Measurements from ENCODE around the gene CAPG. TPM values are rescaled to one million over a fixed set of nuclear protein-coding genes. Genes with fewer than 3 reads are reported as not detected.
A peak's percentile ranks its signal among the peaks of the same experiment; 100 is the strongest.

The CAPG gene
- total RNA-seq, 2 donors from 2014 or later, result 47.1 to 56.9 TPM

DNA sequence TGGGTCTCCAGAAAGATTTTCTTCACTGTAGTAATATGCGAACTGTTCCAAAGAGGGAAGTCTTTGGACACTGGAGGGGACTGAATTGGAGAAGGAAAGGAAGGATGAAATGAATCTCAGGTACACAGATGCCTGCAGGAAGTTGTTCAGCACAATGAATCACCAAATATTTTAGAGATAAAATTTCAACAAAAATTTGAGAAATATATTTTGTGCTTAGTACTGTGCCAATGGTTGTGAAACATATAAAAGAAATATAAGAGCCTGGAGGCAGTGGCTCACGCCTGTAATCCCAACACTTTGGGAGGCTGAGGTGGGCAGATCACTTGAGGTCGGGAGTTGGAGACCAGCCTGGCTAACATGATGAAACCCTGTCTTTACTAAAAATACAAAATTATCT is 52.4 kb downstream of the CAPG start:
- Histone ChIP-seq H3K4me3 (no peak overlapping the region), H3K4me1 (ENCODE audit: control insufficient read depth in 1 of 2, low read depth in 2 of 2) (peaks cover 13 to 30% of the 10 kb centered on the region in 2 donors), H3K27me3 (replicated peaks; ENCODE audit: insufficient read depth) (no peaks in the 10 kb centered on the region), H3K27ac (no peak overlapping the region), H3K9me3 (no peaks in the 10 kb centered on the region), H3K36me3 (peaks cover 16% of the 10 kb centered on the region)
- TF ChIP-seq, protein P1, sequence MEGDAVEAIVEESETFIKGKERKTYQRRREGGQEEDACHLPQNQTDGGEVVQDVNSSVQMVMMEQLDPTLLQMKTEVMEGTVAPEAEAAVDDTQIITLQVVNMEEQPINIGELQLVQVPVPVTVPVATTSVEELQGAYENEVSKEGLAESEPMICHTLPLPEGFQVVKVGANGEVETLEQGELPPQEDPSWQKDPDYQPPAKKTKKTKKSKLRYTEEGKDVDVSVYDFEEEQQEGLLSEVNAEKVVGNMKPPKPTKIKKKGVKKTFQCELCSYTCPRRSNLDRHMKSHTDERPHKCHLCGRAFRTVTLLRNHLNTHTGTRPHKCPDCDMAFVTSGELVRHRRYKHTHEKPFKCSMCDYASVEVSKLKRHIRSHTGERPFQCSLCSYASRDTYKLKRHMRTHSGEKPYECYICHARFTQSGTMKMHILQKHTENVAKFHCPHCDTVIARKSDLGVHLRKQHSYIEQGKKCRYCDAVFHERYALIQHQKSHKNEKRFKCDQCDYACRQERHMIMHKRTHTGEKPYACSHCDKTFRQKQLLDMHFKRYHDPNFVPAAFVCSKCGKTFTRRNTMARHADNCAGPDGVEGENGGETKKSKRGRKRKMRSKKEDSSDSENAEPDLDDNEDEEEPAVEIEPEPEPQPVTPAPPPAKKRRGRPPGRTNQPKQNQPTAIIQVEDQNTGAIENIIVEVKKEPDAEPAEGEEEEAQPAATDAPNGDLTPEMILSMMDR (IDR thresholded peaks at IDR 0.05), result no peak
- ATAC-seq (ENCODE audit: insufficient number of reproducible peaks, low FRiP score, low read depth) (no peak), DNase-seq (ENCODE audit: low spot score) (no peak)

DNA sequence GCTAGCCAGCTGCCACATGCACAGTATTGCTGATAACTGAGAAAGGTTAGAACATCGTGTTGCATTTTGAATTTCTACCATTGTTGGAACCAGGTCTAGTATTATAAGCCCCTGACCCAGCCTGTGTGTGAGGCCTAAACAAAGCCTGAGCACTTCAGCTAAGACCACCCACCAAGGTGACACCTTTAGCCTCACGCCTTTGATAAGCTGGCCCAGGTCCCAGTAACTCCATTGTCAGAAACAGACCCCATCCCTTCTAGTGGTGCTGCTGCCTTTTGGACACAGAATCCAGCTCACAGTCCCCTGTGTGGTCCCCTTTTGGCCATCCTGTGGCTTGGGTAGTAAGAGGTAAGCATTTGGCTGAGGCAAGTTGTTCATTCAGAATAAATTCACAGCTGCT is 54.0 kb downstream of the CAPG start:
- ATAC-seq (ENCODE audit: insufficient number of reproducible peaks, low FRiP score, low read depth) (no peak), DNase-seq (ENCODE audit: low spot score) (no peak)
- Histone ChIP-seq H3K27me3 (replicated peaks; ENCODE audit: insufficient read depth) (no peaks in the 10 kb centered on the region), H3K27ac (no peak overlapping the region), H3K36me3 (peaks cover 7% of the 10 kb centered on the region), H3K4me1 (ENCODE audit: control insufficient read depth in 1 of 2, low read depth in 2 of 2) (peaks cover 13 to 40% of the 10 kb centered on the region in 2 donors), H3K9me3 (no peaks in the 10 kb centered on the region), H3K4me3 (no peak overlapping the region)
- TF ChIP-seq, protein P1 (IDR thresholded peaks at IDR 0.05), result no peak

DNA sequence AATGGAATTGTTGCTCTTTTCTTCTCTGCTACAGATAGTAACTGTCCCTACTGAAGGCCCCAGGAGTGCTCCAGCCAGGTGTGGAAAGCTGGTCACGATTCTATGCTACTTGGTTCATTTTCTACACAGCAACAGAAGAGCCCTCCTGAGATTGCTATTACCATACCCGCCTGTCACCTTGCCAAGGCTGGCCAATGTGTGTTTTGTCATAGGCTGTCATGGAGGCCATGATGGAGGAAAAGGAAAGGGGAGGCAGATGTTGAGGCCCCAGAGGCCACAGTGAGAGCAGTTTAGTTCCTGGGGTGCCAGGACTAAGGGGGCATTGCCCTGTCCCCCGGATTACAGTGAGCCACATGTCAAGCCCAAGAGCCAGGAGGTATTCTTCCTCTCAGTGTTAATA is 54.6 kb downstream of the CAPG start:
- H3K4me3 ChIP-seq, result peak overlapping the region; percentile 80
- H3K9me3 ChIP-seq, result no peaks in the 10 kb centered on the region
- no peaks in the 10 kb centered on the region for H3K27me3 ChIP-seq (replicated peaks; ENCODE audit: insufficient read depth)
- H3K4me1 ChIP-seq (ENCODE audit: control insufficient read depth in 1 of 2, low read depth in 2 of 2), result peaks cover 13 to 40% of the 10 kb centered on the region in 2 donors
- no peak for DNase-seq (ENCODE audit: low spot score)
- ATAC-seq (ENCODE audit: insufficient number of reproducible peaks, low FRiP score, low read depth), result no peak
- peaks cover 8% of the 10 kb centered on the region for H3K36me3 ChIP-seq
- no peak overlapping the region for H3K27ac ChIP-seq
- TF ChIP-seq, protein P1 (IDR thresholded peaks at IDR 0.05), result no peak

DNA sequence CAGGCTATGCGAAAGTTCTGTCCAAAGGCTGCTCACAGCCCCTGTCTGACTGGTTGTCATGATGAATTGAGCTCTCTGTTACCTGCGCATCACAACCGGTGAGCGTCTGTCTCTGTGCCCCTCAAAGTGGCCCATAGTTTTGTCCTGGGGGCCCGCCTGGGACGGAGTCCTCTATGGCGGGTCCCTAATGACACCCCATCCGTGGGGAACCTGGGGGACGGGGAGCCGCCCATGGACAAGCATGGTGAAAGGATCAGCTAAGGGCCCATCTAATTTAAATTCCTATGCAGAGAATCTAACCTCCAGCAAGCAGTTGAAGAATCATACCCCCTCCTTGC is 55.1 kb downstream of the CAPG start:
- Histone ChIP-seq H3K36me3 (peaks cover 12% of the 10 kb centered on the region), H3K27me3 (replicated peaks; ENCODE audit: insufficient read depth) (no peaks in the 10 kb centered on the region), H3K9me3 (no peaks in the 10 kb centered on the region), H3K4me1 (ENCODE audit: control insufficient read depth in 1 of 2, low read depth in 2 of 2) (peaks cover 13 to 40% of the 10 kb centered on the region in 2 donors), H3K4me3 (peak overlapping the region; percentile 80), H3K27ac (peak overlapping the region; percentile 74 to 86)
- TF ChIP-seq, protein P1 (IDR thresholded peaks at IDR 0.05), result no peak
- ATAC-seq (ENCODE audit: insufficient number of reproducible peaks, low FRiP score, low read depth) (no peak), DNase-seq (ENCODE audit: low spot score) (no peak)

DNA sequence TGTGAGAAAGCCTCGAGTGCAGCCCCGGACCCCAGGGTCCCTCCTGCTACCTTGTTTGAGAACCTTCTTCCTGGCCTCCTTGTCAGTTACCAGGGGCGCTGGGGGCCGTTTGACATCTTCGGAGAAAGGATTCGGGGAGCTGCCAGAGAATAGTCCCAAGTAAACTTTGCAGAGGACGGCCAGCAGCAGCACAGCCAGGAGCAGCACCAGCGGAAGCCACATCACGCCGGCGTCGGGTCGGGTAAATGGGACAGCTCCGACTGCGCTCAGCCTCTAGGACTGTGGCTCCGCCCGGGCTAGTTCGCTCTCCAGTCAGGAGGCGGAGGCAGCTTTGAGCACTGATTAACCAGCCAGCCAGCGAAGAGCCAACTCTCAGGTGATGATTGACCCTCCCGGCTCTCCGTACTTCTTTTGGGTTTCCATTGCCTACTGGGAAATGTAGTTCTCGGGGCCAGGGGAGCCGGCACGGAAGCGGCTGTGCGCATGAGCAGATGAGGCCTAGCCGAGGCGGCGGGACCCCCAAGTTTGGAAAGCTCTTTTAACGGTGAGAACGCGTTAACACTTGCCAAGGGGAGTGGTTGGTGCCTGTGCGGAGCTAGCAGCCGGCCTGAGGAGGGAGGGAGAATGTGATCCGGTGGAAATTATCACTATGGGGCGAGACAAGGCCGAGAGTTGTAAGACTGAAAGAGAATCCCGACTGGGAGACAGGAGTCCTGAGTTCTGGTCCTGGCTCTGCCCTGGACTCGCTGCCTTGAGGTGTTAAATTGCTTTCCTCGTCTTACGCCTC is 55.7 kb downstream of the CAPG start, which contains the start of the genes ELMOD3 and RETSAT:
Gene ELMOD3 (plus strand): TSS at position 484 of the 787 bp plus-strand sequence. CDS start 2,430 bp downstream, outside the sequence.
Gene RETSAT (minus strand): TSS at position 243 of the 787 bp plus-strand sequence. CDS start 21 bp downstream, at position 222.
- DNase-seq (ENCODE audit: low spot score) (peak; percentile 99), ATAC-seq (ENCODE audit: insufficient number of reproducible peaks, low FRiP score, low read depth) (peak; percentile 94)
- peak within 1 kb of the TSS; percentile 80 for H3K4me3 ChIP-seq
- no peaks in the 10 kb centered on the region for H3K9me3 ChIP-seq
- TF ChIP-seq, protein P1 (IDR thresholded peaks at IDR 0.05), result no peak
- H3K4me1 ChIP-seq (ENCODE audit: control insufficient read depth in 1 of 2, low read depth in 2 of 2), result peaks cover 13 to 40% of the 10 kb centered on the region in 2 donors
- no peaks in the 10 kb centered on the region for H3K27me3 ChIP-seq (replicated peaks; ENCODE audit: insufficient read depth)
- H3K27ac ChIP-seq, result peak within 1 kb of the TSS; percentile 74 to 86
- peaks cover 13% of the 10 kb centered on the region for H3K36me3 ChIP-seq

All from thoracic aorta (tissue), 2 donors.